Astrocyte of the cerebellum (primary cell): Measurements from ENCODE around the gene SBNO1.

Experiments
- DNase-seq: peaks from one replicate; pipeline ENCODE4 v3.0.0-alpha.2; 2011; ENCODE audit warnings: low read depth
- H3K4me3 ChIP-seq: 2 replicates; pipeline ENCODE4 v1.5.1; 2011; ENCODE audit warnings: mild to moderate bottlenecking, low read depth, low read length, moderate library complexity
- CTCF ChIP-seq: IDR thresholded peaks from 2 replicates; pipeline ENCODE4 v1.5.1; 2012; ENCODE audit warnings: low read length, low read depth, moderate library complexity, mild to moderate bottlenecking; ENCODE audit errors: missing control alignments
- in situ Hi-C: cut with HindIII; loops from 2 replicates; pipeline ENCODE4 v1.10.0; 2017; ENCODE audit warnings: low sequenced_read_pairs

Gene SBNO1

DNA sequence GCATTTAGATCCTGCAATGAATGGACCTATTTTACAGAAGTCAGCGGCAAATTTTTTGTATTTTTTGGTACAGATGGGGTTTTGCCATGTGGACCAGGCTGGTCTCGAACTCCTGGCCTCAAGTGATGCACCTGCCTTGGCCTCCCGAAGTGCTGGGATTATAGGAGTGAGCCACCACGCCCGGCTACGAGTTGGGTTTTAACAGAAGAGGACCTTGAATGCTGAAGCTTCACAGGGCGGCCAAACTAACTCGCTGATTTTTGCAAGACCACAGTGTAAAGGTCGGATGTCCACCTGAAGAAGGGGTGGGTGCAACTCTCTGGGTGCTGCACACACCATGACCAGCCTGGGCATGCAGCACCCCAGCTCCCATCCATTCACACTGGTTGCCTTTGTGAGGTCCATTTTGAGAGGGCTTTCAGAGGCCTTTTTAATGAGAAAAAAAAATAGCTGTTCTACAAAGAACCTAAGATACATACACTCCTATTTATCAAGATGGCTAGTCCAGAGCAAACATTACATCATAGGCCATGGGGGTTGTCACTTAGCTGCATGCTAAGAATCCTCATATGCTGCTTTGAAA is 71.4 kb downstream of the SBNO1 start:
- no peak for TF ChIP-seq CTCF
- DNase-seq, result no peak
- no peak overlapping the region for H3K4me3 ChIP-seq
- in situ Hi-C loops, result no loop called here

GRCh38 chr12:123289911-123290310 is 74.7 kb downstream of the SBNO1 start:
- no peak for DNase-seq
- TF ChIP-seq CTCF, result no peak
- no peak overlapping the region for H3K4me3 ChIP-seq
- in situ Hi-C loops, result no loop called here

DNA sequence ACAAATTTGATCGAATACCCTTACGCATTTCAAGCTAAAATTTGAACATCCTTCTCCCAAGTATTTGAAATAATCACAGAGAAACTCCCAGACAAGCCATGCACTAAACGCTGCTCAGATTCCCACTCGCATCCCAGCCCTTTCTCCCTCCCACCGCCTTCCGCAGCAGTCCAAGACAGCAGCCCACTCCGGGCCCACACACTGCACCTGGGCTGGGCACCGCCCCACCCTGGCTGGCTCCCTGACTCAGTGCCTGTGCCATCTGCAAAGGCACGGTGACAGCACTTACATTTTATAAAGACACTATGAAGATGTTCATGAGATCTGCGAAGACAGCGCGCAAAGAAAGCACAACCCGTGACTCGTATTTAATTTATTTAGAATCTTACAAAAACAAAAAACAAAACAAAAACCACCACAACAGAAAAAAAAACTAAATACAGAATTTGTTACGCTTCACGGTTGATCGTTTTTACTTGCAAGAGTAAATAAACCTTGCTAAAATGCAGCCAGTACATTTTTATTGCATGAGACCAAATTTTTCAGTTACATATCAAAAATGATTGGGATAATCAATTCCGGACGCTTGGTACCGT is 75.8 kb downstream of the SBNO1 start:
- no peak overlapping the region for H3K4me3 ChIP-seq
- TF ChIP-seq CTCF, result no peak
- no peak for DNase-seq
- in situ Hi-C loops, result no loop called here

- no peak for DNase-seq
- in situ Hi-C loops, result no loop called here
These were observed 77.8 kb downstream of the SBNO1 start for GRCh38 chr12:123286652-123287373.

DNA sequence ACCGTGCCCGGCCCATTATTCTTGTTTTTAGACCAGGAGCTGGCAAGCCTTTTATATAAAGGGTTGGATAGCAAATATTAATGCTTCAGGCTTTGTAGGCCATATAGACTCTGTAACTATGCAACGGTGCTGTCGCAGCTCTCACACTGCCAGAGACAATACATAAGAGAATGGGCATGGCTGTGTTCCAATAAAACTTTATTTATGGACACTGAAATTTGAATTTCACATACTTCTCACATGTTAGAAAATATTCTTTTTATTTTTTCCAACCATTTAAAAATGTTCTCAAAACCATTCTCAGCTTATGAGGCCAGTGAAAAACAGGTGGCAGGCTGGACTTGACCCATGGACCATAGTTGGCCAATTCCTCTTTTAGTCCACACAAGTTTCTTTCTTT is 80.0 kb downstream of the SBNO1 start:
- no peak overlapping the region for H3K4me3 ChIP-seq
- DNase-seq, result no peak
- in situ Hi-C loops, result no loop called here
- TF ChIP-seq CTCF, result no peak

More at GRCh38 chr12:123286652-123287373, 77.8 kb downstream of the SBNO1 start:
- no peak overlapping the region for H3K4me3 ChIP-seq
- no peak for TF ChIP-seq CTCF

DNA sequence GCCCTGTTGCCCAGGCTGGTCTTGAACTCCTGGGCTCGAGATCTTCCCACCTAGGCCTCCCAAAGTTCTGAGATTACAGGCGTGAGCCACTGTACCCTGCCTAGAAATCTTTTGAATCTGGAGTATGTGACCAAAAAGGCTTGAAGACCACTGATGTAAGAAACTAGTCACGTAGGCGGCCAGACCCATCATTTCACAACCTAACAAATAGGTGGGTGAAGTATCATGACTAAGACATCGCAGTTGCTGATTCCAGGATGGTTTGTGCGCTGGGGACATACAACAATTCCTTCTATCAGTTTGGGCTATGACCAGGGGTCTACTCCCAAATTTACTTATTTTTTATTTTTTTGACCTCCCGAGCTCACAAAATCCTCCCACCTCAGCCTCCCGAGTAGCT is 81.2 kb downstream of the SBNO1 start:
- in situ Hi-C loops, result no loop called here
- TF ChIP-seq CTCF, result no peak
- no peak overlapping the region for H3K4me3 ChIP-seq
- DNase-seq, result no peak
